ENCODE results near the gene STMN3.

- TF ChIP-seq CTCF (IDR thresholded peaks at IDR 0.05) (no peak), POLR2AphosphoS5 (IDR thresholded peaks at IDR 0.05) (no peak)
Measured at GRCh38 chr20:63664143-63664851, 11.1 kb upstream of the STMN3 start.
